22Rv1 (cell line): ENCODE results near the gene CFAP251.
"Not testable (repeated sequence)": the region's sequence is repeated elsewhere in the genome, so short reads cannot be mapped to it uniquely, and the experiment has no call there.

Experiments used
- H3K27ac ChIP-seq: fragments of 450-650 bp; 2 replicates; pipeline ENCODE4 v1.5.1; 2017
- CTCF ChIP-seq: fragments of 450-650 bp; IDR thresholded peaks from 2 replicates; pipeline ENCODE4 v1.5.1; 2017; ENCODE audit warnings: mild to moderate bottlenecking
- ZFX ChIP-seq: fragments of 450-650 bp; IDR thresholded peaks from 2 replicates; pipeline ENCODE4 v1.6.1; 2017; ENCODE audit warnings: antibody characterized with exemption, borderline replicate concordance

CFAP251 gene

GRCh38 chr12:122036153-122036552, 117.8 kb downstream of the CFAP251 start:
- no peak overlapping the region for H3K27ac ChIP-seq
- TF ChIP-seq ZFX: no peak
- no peak for TF ChIP-seq CTCF

- H3K27ac ChIP-seq: no peak overlapping the region
- TF ChIP-seq ZFX (no peak), CTCF (no peak)
These were observed 122.4 kb downstream of the CFAP251 start for GRCh38 chr12:122040579-122041386.

GRCh38 chr12:122041458-122041857, 123.1 kb downstream of the CFAP251 start:
- not testable (repeated sequence) for H3K27ac ChIP-seq

GRCh38 chr12:122042910-122043309, 124.5 kb downstream of the CFAP251 start:
- no peak overlapping the region for H3K27ac ChIP-seq
- no peak for TF ChIP-seq CTCF
- no peak for TF ChIP-seq ZFX

- TF ChIP-seq ZFX (no peak), CTCF (no peak)
- H3K27ac ChIP-seq: no peak overlapping the region
These were observed 125.1 kb downstream of the CFAP251 start for GRCh38 chr12:122043476-122043875.

GRCh38 chr12:122045262-122045661, 126.9 kb downstream of the CFAP251 start:
- TF ChIP-seq CTCF (no peak), ZFX (no peak)
- no peak overlapping the region for H3K27ac ChIP-seq

GRCh38 chr12:122046145-122046544, 127.8 kb downstream of the CFAP251 start:
- TF ChIP-seq ZFX: no peak
- TF ChIP-seq CTCF: no peak
- no peak overlapping the region for H3K27ac ChIP-seq

- H3K27ac ChIP-seq: no peak overlapping the region
- TF ChIP-seq ZFX (no peak), CTCF (no peak)
These were observed 129.8 kb downstream of the CFAP251 start for GRCh38 chr12:122048151-122048550.
